Transverse colon (tissue), 4 donors: ENCODE results near the gene ANTKMT. TPM values are rescaled to one million over a fixed set of nuclear protein-coding genes. Genes with fewer than 3 reads are reported as not detected.

ENCODE experiments used
- DNase-seq: peaks from one replicate; pipeline ENCODE4 v3.0.0-alpha.2; 2019
- H3K27ac ChIP-seq, 4 donors: fragments of 200-600 bp; sonication (generic); 2 replicates each; pipeline ENCODE4 v1.5.1; 2016 to 2018; ENCODE audit warnings: inconsistent platforms in 4 of 4
- H3K27me3 ChIP-seq: fragments of 200-600 bp; sonication (generic); 2 replicates; pipeline ENCODE4 v1.5.1; 2017; ENCODE audit warnings: inconsistent platforms
- H3K36me3 ChIP-seq, 4 donors: fragments of 200-600 bp; sonication (generic); 2 replicates each; pipeline ENCODE4 v1.5.1; 2017 to 2019; ENCODE audit warnings: inconsistent platforms in 4 of 4
- H3K4me1 ChIP-seq, 4 donors: fragments of 200-600 bp; sonication (generic); 2 replicates each; pipeline ENCODE4 v1.5.1; 2017 to 2020; ENCODE audit warnings: inconsistent platforms in 4 of 4
- H3K4me3 ChIP-seq, 4 donors: fragments of 200-600 bp; sonication (generic); 1 replicate in 1 of 4; 2 replicates in 3 of 4; pipeline versions ENCODE4 v1.5.1 to v1.6.1; 2017 to 2019; ENCODE audit warnings: inconsistent platforms in 4 of 4
- H3K9me3 ChIP-seq, 2 donors: fragments of 200-600 bp; sonication (generic); 2 replicates each; pipeline ENCODE4 v1.5.1; 2017 to 2019; ENCODE audit warnings: inconsistent platforms in 2 of 2
- CTCF ChIP-seq, 5 experiments: fragments of 200-600 bp in 3 of 5; fragments of 450-650 bp in 2 of 5; sonication (generic) in 3 of 5; IDR thresholded peaks; 1 replicate in 2 of 5; 2 replicates in 3 of 5; pipeline ENCODE4 v1.5.1; 2016 to 2017; ENCODE audit warnings: antibody characterized with exemption in 5 of 5, inconsistent platforms in 3 of 5, mild to moderate bottlenecking in 2 of 5, moderate library complexity in 1 of 5
- EP300 ChIP-seq: sonication (generic); formaldehyde crosslinking; IDR thresholded peaks from one replicate; pipeline ENCODE4 v1.6.1; 2017; ENCODE audit warnings: antibody characterized with exemption, low read depth
- POLR2A ChIP-seq: fragments of 450-650 bp; IDR thresholded peaks from one replicate; pipeline ENCODE4 v1.6.1; 2016; ENCODE audit warnings: antibody characterized with exemption, mild to moderate bottlenecking, moderate library complexity
- POLR2AphosphoS5 ChIP-seq, 3 donors: sonication (generic); formaldehyde crosslinking; IDR thresholded peaks; one replicate each; pipeline ENCODE4 v1.6.1; 2016; ENCODE audit warnings: antibody characterized with exemption in 3 of 3
- WGBS, 2 donors: methylation state at CpG; one replicate each; pipeline ENCODE4 v1.1.5; 2018; ENCODE audit warnings: low coverage in 1 of 2; 5-methylcytosine and 5-hydroxymethylcytosine counted together
- in situ Hi-C, 4 donors: fragments of 200-750 bp; cut with MboI; loops; one replicate each; pipeline versions ENCODE4 v1.15.0 to v1.15.1; 2017; ENCODE audit warnings: low sequenced_read_pairs in 3 of 4, low pct_ligation_motif_present in 1 of 4, low pct_unique_long_range_greater_than_20kb in 1 of 4
- intact Hi-C: fragments of 100-400 bp; cut with DNase I; formaldehyde crosslinking; loops from one replicate; pipeline ENCODE4 v1.15.1; 2023; ENCODE audit warnings: low total_unique reads
- total RNA-seq, 4 donors: library from RNA; depleted of rRNA; stranded (reverse); fragments of >200 nt; gene quantifications; one replicate each; pipeline ENCODE4 v1.1.0, GENCODE V29; 2016

ANTKMT gene
- total RNA-seq, 4 donors from 2014 or later = 19.7 to 53.0 (median 38.2) TPM

DNA sequence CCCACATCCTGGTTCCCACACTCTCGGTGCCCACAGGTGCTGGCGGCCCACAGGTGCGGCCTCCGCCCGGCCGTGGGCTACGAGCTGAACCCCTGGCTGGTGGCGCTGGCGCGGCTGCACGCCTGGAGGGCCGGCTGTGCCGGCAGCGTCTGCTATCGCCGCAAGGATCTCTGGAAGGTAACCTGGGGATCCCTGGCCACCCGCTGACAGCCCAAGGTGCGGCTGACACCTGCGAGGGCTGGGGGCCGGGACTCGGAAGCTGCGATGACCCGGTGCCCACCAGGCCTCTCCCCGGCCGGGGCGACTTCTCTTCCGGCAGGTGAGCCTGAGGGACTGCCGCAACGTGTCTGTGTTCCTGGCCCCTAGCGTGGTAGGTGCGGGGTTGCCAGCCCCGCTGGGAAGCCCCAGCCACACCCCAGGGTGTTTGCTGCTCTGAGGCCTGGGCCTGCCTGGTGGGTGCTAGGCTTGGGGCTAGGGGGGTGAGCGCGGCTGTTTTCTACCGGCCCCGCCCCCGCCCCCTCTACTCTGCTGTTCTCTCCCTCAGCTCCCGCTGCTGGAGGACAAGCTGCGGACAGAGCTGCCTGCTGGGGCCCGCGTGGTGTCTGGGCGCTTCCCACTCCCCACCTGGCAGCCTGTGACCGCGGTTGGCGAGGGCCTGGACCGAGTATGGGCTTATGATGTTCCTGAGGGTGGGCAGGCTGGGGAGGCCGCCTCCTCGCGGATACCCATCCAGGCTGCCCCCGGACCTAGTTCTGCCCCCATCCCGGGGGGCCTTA, 1.0 kb downstream of the ANTKMT start:
- TF ChIP-seq POLR2AphosphoS5 (IDR thresholded peaks at IDR 0.05) = no peak
- TF ChIP-seq CTCF (IDR thresholded peaks at IDR 0.05) = no peak
- no peak for TF ChIP-seq POLR2A
- TF ChIP-seq EP300 = no peak
- WGBS, 2 donors = 87% methylated on average over 39 of the region's 51 CpGs; no CpG with 5 or more reads in 1 of the 2 donors
- H3K4me1 ChIP-seq = peaks cover 26 to 47% (median 43%) of the 10 kb centered on the region in 4 donors
- peaks cover 30% of the 10 kb centered on the region for H3K27me3 ChIP-seq
- in situ Hi-C loops (no loop called here), intact Hi-C loops (no loop called here)
- no peaks in the 10 kb centered on the region for H3K36me3 ChIP-seq
- no peaks in the 10 kb centered on the region for H3K9me3 ChIP-seq
- H3K27ac ChIP-seq = peak overlapping the region; percentile 90 to 94 (median 93)
- H3K4me3 ChIP-seq = peak overlapping the region in 3 of 4 donors; percentile 64 to 83 (median 72)
- no peak for DNase-seq

- no peaks in the 10 kb centered on the region for H3K9me3 ChIP-seq
- H3K27ac ChIP-seq = no peak overlapping the region
- no peaks in the 10 kb centered on the region for H3K36me3 ChIP-seq
- no peak overlapping the region for H3K4me3 ChIP-seq
- peaks cover 35 to 57% (median 52%) of the 10 kb centered on the region in 4 donors for H3K4me1 ChIP-seq
- 88% methylated on average over 24 of the region's 24 CpGs; no CpG with 5 or more reads in 1 of the 2 donors for WGBS, 2 donors
- in situ Hi-C loops (no loop called here), intact Hi-C loops (no loop called here)
- no peak for DNase-seq
- H3K27me3 ChIP-seq = peaks cover 38% of the 10 kb centered on the region
- no peak for TF ChIP-seq POLR2A
These were observed 2.1 kb downstream of the ANTKMT start for GRCh38 chr16:722835-723633.

- DNase-seq = no peak
- Histone ChIP-seq H3K9me3 (no peaks in the 10 kb centered on the region), H3K4me1 (peaks cover 38 to 57% (median 52%) of the 10 kb centered on the region in 4 donors), H3K36me3 (no peaks in the 10 kb centered on the region), H3K27ac (no peak overlapping the region), H3K27me3 (peaks cover 45% of the 10 kb centered on the region), H3K4me3 (no peak overlapping the region)
- 77 to 100% methylated on average over 1 to 5 of the region's 9 CpGs for WGBS, 2 donors
- TF ChIP-seq POLR2A (no peak), POLR2AphosphoS5 (IDR thresholded peaks at IDR 0.05) (no peak), CTCF (IDR thresholded peaks at IDR 0.05) (no peak), EP300 (no peak)
- intact Hi-C loops = no loop called here
- in situ Hi-C loops = no loop called here
These were observed 2.7 kb downstream of the ANTKMT start for GRCh38 chr16:723695-724094.

GRCh38 chr16:724188-725040, 3.5 kb downstream of the ANTKMT start:
- in situ Hi-C loops (no loop called here), intact Hi-C loops (no loop called here)
- Histone ChIP-seq H3K4me3 (no peak overlapping the region), H3K27me3 (peaks cover 45% of the 10 kb centered on the region), H3K4me1 (peaks cover 35 to 52% (median 47%) of the 10 kb centered on the region in 4 donors), H3K36me3 (no peaks in the 10 kb centered on the region), H3K9me3 (no peaks in the 10 kb centered on the region), H3K27ac (no peak overlapping the region)
- TF ChIP-seq EP300 = no peak
- TF ChIP-seq CTCF (IDR thresholded peaks at IDR 0.05) = no peak
- TF ChIP-seq POLR2AphosphoS5 (IDR thresholded peaks at IDR 0.05) = no peak
- no peak for TF ChIP-seq POLR2A
- WGBS, 2 donors = 51% methylated on average over 26 of the region's 29 CpGs; no CpG with 5 or more reads in 1 of the 2 donors
- DNase-seq = no peak
